ENCODE data around the gene MAJIN.

The MAJIN gene

DNA sequence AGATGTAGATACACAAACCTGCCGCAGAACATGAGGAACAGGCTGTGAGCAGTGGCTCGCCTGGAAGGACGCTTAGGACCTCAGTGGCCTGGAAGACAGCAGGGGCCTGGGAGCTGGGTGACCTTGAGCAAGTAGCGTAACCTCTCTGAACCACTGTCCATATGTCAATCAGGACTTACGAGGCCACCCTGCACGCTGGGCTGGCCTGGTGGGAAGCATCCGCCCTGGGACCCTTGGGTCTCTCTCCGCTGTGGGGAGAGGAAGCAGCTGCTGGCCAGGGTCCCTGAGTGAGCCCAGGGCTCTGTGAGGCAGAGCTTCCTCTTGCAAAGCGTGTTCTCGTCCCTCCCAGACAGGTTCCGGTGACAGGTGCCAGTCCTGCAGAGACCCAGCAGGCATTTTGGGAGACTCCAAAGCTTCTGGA, 79.5 kb downstream of the MAJIN start:
- DNase-seq (ENCODE audit: low spot score): no peak

DNA sequence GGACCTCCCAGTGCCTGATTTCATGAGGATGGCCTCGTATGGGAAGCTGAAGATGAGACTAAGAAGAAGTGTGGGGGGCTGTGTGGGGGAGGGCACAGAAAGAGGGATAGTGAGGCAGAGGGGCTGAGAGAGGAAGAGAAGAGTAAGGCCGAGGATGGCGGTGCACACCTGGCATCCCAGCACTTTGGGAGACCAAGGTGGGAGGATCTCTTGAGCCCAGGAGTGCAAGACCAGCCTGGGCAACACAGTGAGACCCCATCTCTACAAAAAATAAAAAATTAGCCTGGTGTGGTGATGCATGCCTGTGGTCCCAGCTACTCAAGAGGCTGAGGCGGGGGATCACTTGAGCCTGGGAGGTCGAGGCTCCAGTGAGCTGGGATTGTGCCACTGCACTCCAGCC, 80.0 kb downstream of the MAJIN start:
- DNase-seq (ENCODE audit: low spot score): no peak

DNA sequence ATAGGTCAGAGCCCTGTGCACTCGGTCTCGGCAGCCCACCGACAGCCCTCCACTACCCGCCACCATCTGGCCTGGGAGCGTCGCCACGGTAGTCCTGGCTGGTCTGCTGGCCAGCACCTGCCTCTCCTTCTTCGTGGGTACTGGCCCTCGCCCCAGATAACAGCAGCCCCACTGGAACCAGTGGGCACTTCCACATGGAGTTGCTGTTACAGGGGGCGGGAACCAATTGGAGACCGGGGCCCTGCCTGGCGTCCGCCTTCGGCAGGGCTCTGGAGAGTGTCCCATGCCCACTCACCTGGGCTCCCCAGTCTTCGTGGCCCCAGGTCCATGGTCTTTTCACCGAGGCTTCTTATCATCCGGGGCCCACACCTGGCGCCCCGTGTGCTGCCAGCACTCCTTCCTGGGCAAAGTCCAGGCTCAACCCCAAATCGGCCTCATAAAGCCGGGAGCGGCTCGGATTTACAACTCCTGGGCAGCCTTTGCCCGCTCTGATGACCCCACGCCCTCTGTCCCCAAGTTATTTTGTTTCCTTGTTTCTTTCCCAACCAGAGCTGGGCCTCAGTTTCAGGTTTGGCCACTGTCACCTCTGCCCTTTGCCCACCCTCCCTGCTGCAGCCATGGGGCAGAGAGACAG, 80.6 kb downstream of the MAJIN start:
- DNase-seq (ENCODE audit: low spot score): no peak

DNA sequence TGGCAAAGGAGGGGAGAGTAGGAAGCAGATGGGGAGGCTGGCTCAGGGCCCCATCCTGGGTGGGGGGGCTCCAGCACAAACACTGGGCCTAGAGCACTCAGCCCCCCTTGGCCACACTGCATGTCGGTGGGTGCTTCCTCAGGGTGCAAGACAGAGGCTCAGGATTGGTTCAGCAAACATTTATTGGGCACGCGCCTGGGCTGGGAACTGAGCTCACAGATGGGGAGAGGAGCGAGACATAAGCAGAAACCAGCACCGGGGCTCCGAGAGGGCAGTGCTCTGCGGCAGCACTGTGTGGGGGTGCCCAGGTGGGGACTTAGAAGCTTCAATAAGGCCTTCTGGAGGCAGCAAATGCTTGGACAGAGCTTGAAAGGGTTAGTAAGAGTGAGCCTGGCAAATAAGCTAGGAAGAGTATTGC, 81.4 kb downstream of the MAJIN start:
- no peak for DNase-seq (ENCODE audit: low spot score)

DNA sequence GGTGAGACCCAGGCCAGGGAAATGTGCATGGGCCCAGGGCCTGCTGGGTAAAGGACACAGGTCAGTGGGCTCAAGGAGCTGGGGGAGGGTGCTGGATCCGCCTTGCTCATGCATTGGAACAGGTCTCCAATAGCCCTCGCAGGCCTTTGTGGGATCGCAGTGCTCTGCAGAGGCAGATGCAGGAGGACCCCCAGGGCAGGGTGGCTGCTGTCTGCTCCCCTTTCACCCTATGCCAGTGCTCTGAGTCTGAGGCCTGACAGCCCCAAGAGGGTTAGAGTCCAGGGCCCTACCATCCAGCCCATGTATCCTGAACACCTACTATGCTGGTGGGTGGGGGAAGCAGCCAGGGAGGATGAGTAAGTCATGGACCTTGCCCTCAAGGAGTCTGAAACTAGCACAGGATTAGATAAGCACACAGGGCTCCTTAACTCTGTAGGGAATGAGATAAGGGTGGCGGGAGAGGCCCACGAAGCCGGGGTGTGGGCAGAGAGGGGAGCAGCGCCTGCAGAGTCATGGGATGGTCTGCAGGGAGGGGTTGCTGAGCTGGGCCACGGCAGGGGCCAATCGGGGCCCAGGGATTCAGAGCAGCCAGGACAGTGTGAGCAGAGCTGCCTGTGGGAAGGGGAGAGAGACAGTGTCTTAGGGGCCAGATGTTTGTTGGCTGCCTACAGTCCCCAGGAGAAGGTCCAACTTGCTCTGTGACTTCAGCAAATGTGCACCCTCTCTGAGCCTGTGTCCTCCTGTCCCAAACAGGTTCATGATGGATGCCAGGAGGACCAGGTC, 83.0 kb downstream of the MAJIN start:
- no peak for DNase-seq (ENCODE audit: low spot score)

DNA sequence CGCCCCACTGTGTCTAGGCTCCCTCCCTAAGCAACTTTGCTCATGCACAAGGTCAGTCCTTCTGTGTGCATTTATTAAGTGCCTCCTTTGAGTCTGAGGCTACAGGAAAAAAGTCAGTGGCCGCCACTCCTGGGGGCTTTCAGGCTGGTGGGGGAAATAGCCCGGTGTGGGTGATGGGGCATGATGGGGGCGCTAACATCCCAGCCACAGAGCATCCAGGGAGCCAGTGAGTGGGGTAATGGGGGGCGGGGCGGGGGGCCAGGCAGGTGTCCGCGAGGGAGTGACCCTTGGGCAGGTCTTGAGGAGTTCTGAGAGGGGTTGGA, 83.5 kb downstream of the MAJIN start:
- no peak for DNase-seq (ENCODE audit: low spot score)
